Upper lobe of left lung (tissue), 6 donors: ENCODE measurements around the gene ITPKB. TPM values are rescaled to one million over a fixed set of nuclear protein-coding genes. Genes with fewer than 3 reads are reported as not detected.

Experiments
- ATAC-seq, 2 donors: fragments of 200-7000 bp; cut with Tn5 transposase; one replicate each; pipeline ENCODE4 v1.9.1; 2022; ENCODE audit warnings: mild to moderate bottlenecking in 2 of 2, moderate library complexity in 2 of 2; ENCODE audit not compliant: low FRiP score in 2 of 2
- DNase-seq, 2 donors: peaks; one replicate each; pipeline ENCODE4 v3.0.0-alpha.2; 2019 to 2020
- H3K27ac ChIP-seq, 4 donors: fragments of 200-600 bp; sonication (generic); one replicate each; pipeline ENCODE4 v1.5.1; 2016 to 2019
- H3K27me3 ChIP-seq, 4 donors: fragments of 200-600 bp; sonication (generic); one replicate each; pipeline ENCODE4 v1.5.1; 2017 to 2019
- H3K36me3 ChIP-seq, 4 donors: fragments of 200-600 bp; sonication (generic); one replicate each; pipeline ENCODE4 v1.5.1; 2016 to 2019
- H3K4me1 ChIP-seq, 4 donors: fragments of 200-600 bp; sonication (generic); one replicate each; pipeline ENCODE4 v1.5.1; 2018 to 2019
- H3K4me3 ChIP-seq, 4 donors: fragments of 200-600 bp; sonication (generic); one replicate each; pipeline ENCODE4 v1.5.1; 2017 to 2019; ENCODE audit warnings: mild to moderate bottlenecking in 2 of 4, moderate library complexity in 1 of 4
- H3K9me3 ChIP-seq, 4 donors: fragments of 200-600 bp; sonication (generic); one replicate each; pipeline ENCODE4 v1.5.1; 2018 to 2019
- CTCF ChIP-seq, 6 experiments: fragments of 450-650 bp in 4 of 6; fragments of 200-600 bp in 2 of 6; sonication (generic) in 2 of 6; IDR thresholded peaks; one replicate each; pipeline ENCODE4 v1.5.1; 2016 to 2019; ENCODE audit warnings: antibody characterized with exemption in 6 of 6
- EP300 ChIP-seq, 4 donors: sonication (generic); formaldehyde crosslinking; IDR thresholded peaks; one replicate each; pipeline ENCODE4 v1.5.1; 2017; ENCODE audit warnings: antibody characterized with exemption in 4 of 4, control low read depth in 2 of 4
- POLR2A ChIP-seq, 4 donors: fragments of 450-650 bp; IDR thresholded peaks; one replicate each; pipeline ENCODE4 v1.5.1; 2016 to 2017; ENCODE audit warnings: antibody characterized with exemption in 4 of 4, mild to moderate bottlenecking in 2 of 4
- POLR2AphosphoS5 ChIP-seq, 2 donors: sonication (generic); formaldehyde crosslinking; IDR thresholded peaks; one replicate each; pipeline ENCODE4 v1.5.1; 2017; ENCODE audit warnings: antibody characterized with exemption in 2 of 2
- WGBS, 2 donors: methylation state at CpG; one replicate each; pipeline ENCODE4 v1.1.5; 2017 to 2018; 5-methylcytosine and 5-hydroxymethylcytosine counted together
- total RNA-seq, 6 donors: library from RNA; depleted of rRNA in 4 of 6; stranded (reverse); fragments of >200 nt in 4 of 6; gene quantifications; one replicate each; pipeline versions ENCODE4 v1.1.0 to v1.2.1, GENCODE V29; 2016 to 2021
- donor health status: DM: no; HTN: no; CAD: no; lungs with moderate emphysema.
- donor health status: DM: no; HTN: yes; CAD: no; lungs with severe emphysema.

The ITPKB gene
- total RNA-seq, 6 donors from 2014 or later = 19.8 to 62.9 (median 45.8) TPM

GRCh38 chr1:226766565-226766964, 27.5 kb upstream of the ITPKB start:
- no peak for DNase-seq
- H3K4me3 ChIP-seq = no peak overlapping the region
- no peak for ATAC-seq
- no peaks in the 10 kb centered on the region for H3K4me1 ChIP-seq
- no peak overlapping the region for H3K27ac ChIP-seq
- WGBS, 2 donors = 80 to 83% methylated on average over 3 of the region's 3 CpGs
- H3K27me3 ChIP-seq = no peaks in the 10 kb centered on the region
- no peaks in the 10 kb centered on the region for H3K9me3 ChIP-seq
- TF ChIP-seq EP300 (IDR thresholded peaks at IDR 0.05) = no peak
- no peak for TF ChIP-seq CTCF (IDR thresholded peaks at IDR 0.05)
- no peak for TF ChIP-seq POLR2A (IDR thresholded peaks at IDR 0.05)
- TF ChIP-seq POLR2AphosphoS5 (IDR thresholded peaks at IDR 0.05) = no peak
- no peaks in the 10 kb centered on the region for H3K36me3 ChIP-seq

- H3K9me3 ChIP-seq = no peaks in the 10 kb centered on the region
- ATAC-seq (no peak), DNase-seq (no peak)
- no peak for TF ChIP-seq EP300 (IDR thresholded peaks at IDR 0.05)
- TF ChIP-seq POLR2AphosphoS5 (IDR thresholded peaks at IDR 0.05) = no peak
- no peak for TF ChIP-seq POLR2A (IDR thresholded peaks at IDR 0.05)
- no peak for TF ChIP-seq CTCF (IDR thresholded peaks at IDR 0.05)
- no peaks in the 10 kb centered on the region for H3K4me1 ChIP-seq
- no peak overlapping the region for H3K27ac ChIP-seq
- H3K4me3 ChIP-seq = no peak overlapping the region
- H3K36me3 ChIP-seq = no peaks in the 10 kb centered on the region
- 89 to 92% methylated on average over 2 of the region's 2 CpGs for whole genome bisulfite sequencing, 2 donors
- no peaks in the 10 kb centered on the region for H3K27me3 ChIP-seq
Measured at GRCh38 chr1:226764533-226764932, 25.5 kb upstream of the ITPKB start.

GRCh38 chr1:226763905-226764264, 24.8 kb upstream of the ITPKB start:
- TF ChIP-seq POLR2AphosphoS5 (IDR thresholded peaks at IDR 0.05) (no peak), POLR2A (IDR thresholded peaks at IDR 0.05) (no peak), CTCF (IDR thresholded peaks at IDR 0.05) (no peak), EP300 (IDR thresholded peaks at IDR 0.05) (no peak)
- Histone ChIP-seq H3K36me3 (no peaks in the 10 kb centered on the region), H3K4me1 (no peaks in the 10 kb centered on the region), H3K4me3 (no peak overlapping the region), H3K27ac (no peak overlapping the region), H3K9me3 (no peaks in the 10 kb centered on the region), H3K27me3 (no peaks in the 10 kb centered on the region)
- no peak for ATAC-seq
- no peak for DNase-seq
- 43 to 60% methylated on average over 4 of the region's 4 CpGs for WGBS, 2 donors

- Histone ChIP-seq H3K27ac (no peak overlapping the region), H3K4me1 (no peaks in the 10 kb centered on the region), H3K27me3 (no peaks in the 10 kb centered on the region), H3K9me3 (no peaks in the 10 kb centered on the region), H3K36me3 (no peaks in the 10 kb centered on the region), H3K4me3 (no peak overlapping the region)
- WGBS, 2 donors = 84 to 90% methylated on average over 7 of the region's 7 CpGs
- no peak for ATAC-seq
- no peak for DNase-seq
- TF ChIP-seq POLR2A (IDR thresholded peaks at IDR 0.05) (no peak), EP300 (IDR thresholded peaks at IDR 0.05) (no peak), POLR2AphosphoS5 (IDR thresholded peaks at IDR 0.05) (no peak), CTCF (IDR thresholded peaks at IDR 0.05) (no peak)
Measured at GRCh38 chr1:226762988-226763904, 24.2 kb upstream of the ITPKB start.

GRCh38 chr1:226762055-226762454, 23.0 kb upstream of the ITPKB start:
- H3K9me3 ChIP-seq = no peaks in the 10 kb centered on the region
- ATAC-seq (no peak), DNase-seq (no peak)
- 84 to 85% methylated on average over 4 of the region's 4 CpGs for WGBS, 2 donors
- H3K4me1 ChIP-seq = no peaks in the 10 kb centered on the region
- no peak for TF ChIP-seq CTCF (IDR thresholded peaks at IDR 0.05)
- no peak for TF ChIP-seq EP300 (IDR thresholded peaks at IDR 0.05)
- TF ChIP-seq POLR2A (IDR thresholded peaks at IDR 0.05) = no peak
- no peak for TF ChIP-seq POLR2AphosphoS5 (IDR thresholded peaks at IDR 0.05)
- no peak overlapping the region for H3K27ac ChIP-seq
- H3K36me3 ChIP-seq = no peaks in the 10 kb centered on the region
- no peaks in the 10 kb centered on the region for H3K27me3 ChIP-seq
- H3K4me3 ChIP-seq = no peak overlapping the region
